GM20431 (cell line): Measurements from ENCODE around the gene CHEK1.

Experiments used
- in situ Hi-C: fragments of 300-500 bp; cut with MseI, MboI; formaldehyde crosslinking; loops from one replicate; pipeline ENCODE4 v1.15.0; 2020; ENCODE audit warnings: low sequenced_read_pairs; ENCODE audit not compliant: unreplicated experiment

CHEK1 gene

GRCh38 chr11:125624756-125625213, at the start of gene CHEK1:
TSS of gene CHEK1 (plus strand) at chr11:125625163. CDS start at chr11:125626769, 1,606 bp downstream.
- in situ Hi-C loops, result no loop called here

GRCh38 chr11:125577181-125577580, 47.8 kb upstream of the CHEK1 start:
- in situ Hi-C loops, result loop anchor here (25.0 kb wide), 1 partner anchor 310 kb away; the partner anchor contains the start of gene HYLS1

GRCh38 chr11:125578783-125579182, 46.2 kb upstream of the CHEK1 start:
- in situ Hi-C loops, result loop anchor here (25.0 kb wide), 1 partner anchor 309 kb away; the partner anchor contains the start of gene HYLS1

DNA sequence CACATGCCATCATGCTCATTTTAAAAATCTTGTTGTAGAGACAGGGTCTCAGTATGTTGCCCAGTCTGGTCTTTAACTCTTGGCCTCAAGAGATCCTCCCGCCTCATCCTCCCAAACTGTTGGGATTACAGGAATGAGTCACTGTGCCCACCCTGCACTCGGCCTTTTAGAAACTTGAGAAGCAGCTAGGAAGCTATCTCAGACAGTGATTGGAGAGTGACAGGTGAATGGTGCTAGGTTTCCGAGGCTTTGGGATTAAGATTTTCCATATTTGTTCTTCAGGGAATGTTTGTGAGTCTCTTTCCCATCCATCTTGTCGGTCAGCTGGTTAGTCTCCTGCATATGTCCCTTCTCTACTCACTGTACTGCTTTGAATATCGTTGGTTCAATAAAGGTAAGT, 45.2 kb upstream of the CHEK1 start:
- in situ Hi-C loops, result loop anchor here (25.0 kb wide), 1 partner anchor 307 kb away; the partner anchor contains the start of gene HYLS1

DNA sequence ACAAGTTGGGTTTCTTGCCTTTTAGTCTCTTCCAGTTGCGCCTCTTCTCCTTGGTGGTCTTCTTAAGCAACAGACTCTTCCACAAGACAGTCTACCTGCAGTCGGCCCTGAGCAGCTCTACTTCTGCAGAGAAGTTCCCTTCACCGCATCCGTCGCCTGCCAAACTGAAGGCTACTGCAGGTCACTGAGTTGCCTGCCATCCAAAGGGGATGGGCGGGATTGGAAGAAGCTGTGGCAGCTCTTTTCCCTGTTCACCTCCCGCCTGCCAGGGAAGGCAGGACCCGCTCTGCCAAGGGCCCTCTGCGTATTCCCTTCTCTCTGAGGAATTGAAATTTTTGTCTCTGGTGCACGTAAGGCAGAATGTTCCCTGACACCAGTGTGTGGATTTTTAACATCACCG, 41.5 kb upstream of the CHEK1 start:
- in situ Hi-C loops, result loop anchor here (25.0 kb wide), 1 partner anchor 304 kb away; the partner anchor contains the start of gene HYLS1

- in situ Hi-C loops, result loop anchor here (25.0 kb wide), 1 partner anchor 302 kb away; the partner anchor contains the start of gene HYLS1
Observed at GRCh38 chr11:125585487-125585886, 39.5 kb upstream of the CHEK1 start.

DNA sequence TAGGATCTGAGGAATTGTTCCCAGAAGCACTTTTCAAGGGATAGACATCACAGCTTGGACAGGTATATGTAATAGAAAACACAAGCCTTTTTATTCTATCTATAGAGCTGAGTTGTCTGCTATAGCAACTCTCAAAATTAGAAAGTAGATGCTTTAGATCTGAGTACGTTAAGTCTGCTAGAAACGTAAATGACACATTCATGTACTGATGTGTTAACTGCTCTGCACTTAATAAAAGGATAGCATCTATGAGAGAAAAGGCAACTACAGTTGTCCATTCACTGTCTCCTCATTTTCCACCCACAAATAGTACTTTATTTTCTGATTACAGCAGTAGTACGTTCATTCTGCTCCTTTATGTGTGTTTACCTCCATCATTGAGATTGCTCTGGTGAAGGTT, 38.3 kb upstream of the CHEK1 start:
- in situ Hi-C loops, result loop anchor here (25.0 kb wide), 1 partner anchor 301 kb away; the partner anchor contains the start of gene HYLS1

DNA sequence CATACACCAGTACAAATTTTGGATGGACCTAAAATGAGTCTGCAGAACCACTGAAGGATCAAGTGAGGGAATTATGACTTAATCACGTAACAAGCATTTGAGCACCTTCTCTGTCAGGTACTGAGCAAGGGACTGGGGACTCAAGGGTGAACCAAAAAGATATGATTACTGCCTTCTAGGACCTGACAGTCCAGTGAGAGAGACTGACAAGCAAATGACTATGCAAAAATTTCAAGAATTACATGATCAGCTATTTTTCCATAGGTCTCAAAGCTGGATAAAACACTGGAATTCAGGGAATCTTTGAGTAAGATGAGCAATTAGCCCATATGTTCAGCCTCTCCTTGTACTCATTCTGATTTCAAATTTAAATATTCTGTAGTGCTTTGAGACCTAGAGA, 37.5 kb upstream of the CHEK1 start:
- in situ Hi-C loops, result loop anchor here (25.0 kb wide), 1 partner anchor 300 kb away; the partner anchor contains the start of gene HYLS1

GRCh38 chr11:125588505-125588904, 36.5 kb upstream of the CHEK1 start:
- in situ Hi-C loops, result loop anchor here (25.0 kb wide), 1 partner anchor 299 kb away; the partner anchor contains the start of gene HYLS1

- in situ Hi-C loops, result loop anchor here (25.0 kb wide), 1 partner anchor 296 kb away; the partner anchor contains the start of gene HYLS1
Observed at GRCh38 chr11:125591649-125592304, 33.2 kb upstream of the CHEK1 start.

DNA sequence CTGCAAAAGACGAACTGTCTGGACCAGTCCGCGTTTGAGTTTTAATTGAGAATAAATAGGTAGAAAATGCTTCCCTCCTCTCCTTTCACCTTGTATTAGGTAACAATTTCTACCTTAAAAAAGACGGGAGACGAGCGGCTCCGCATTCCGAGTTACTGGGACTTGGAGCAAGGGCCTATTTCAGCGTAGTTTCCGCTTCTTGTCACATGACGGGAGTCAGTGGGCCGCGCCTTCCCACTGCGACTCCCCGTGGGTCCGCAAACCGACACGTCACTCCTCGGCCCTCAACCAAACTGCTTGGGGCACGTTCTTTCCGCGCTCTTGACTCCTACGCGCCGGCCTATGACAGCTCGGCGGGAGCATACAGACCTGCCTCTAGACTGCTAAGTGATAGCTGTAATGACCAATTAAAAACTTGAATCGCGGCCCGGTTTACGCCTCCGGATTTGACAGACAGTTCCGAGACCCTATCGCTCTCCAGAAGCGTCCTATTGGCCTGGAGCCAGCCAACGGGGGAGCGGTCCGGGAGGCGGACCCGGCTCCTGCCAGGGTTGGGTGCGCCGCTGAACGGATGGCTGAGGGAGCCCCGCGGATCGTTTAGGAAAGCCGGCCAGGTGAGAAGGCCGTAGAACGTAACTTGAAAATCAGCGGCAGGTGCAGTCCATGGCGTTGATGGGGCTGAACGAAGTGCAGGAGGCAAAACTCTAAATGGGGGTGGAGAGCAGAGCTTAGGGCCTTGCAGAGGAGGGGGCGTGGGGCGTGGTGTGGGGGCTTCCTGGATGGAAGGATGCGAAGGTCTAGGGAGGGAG, 32.5 kb upstream of the CHEK1 start, which contains the start of gene STT3A:
TSS of gene STT3A (plus strand) at position 548 of the 809 bp plus-strand sequence. CDS start 3,064 bp downstream, outside the sequence.
- in situ Hi-C loops, result loop anchor here (25.0 kb wide), 1 partner anchor 295 kb away; the partner anchor contains the start of gene HYLS1

GRCh38 chr11:125593114-125593820, 31.7 kb upstream of the CHEK1 start:
- in situ Hi-C loops, result loop anchor here (25.0 kb wide), 1 partner anchor 294 kb away; the partner anchor contains the start of gene HYLS1

- in situ Hi-C loops, result loop anchor here (25.0 kb wide), 1 partner anchor 292 kb away; the partner anchor contains the start of gene HYLS1
Observed at GRCh38 chr11:125594958-125595357, 30.0 kb upstream of the CHEK1 start.

DNA sequence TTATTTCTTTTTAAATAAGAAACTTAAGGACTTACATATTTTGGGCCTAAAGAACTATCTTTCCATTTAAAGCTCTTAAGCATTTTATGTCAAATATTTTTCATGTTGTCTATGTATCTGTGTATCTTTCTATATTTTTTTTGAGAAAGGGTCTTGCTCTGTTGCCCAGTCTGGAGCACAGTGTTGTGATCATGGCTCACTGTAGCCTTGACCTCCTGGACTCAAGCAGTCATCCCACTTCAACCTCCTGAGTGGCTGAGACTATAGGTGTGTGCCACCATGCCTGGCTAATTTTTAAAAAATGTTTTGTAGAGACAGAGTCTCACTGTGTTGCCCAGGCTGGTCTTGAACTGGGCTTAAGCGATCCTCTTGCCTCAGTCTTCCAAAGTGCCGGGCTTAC, 24.3 kb upstream of the CHEK1 start:
- in situ Hi-C loops, result no loop called here

GRCh38 chr11:125603207-125603606, 21.8 kb upstream of the CHEK1 start:
- in situ Hi-C loops, result no loop called here

- in situ Hi-C loops, result no loop called here
Observed at GRCh38 chr11:125605417-125605816, 19.5 kb upstream of the CHEK1 start.

- in situ Hi-C loops, result no loop called here
Observed at GRCh38 chr11:125609545-125609944, 15.4 kb upstream of the CHEK1 start.

DNA sequence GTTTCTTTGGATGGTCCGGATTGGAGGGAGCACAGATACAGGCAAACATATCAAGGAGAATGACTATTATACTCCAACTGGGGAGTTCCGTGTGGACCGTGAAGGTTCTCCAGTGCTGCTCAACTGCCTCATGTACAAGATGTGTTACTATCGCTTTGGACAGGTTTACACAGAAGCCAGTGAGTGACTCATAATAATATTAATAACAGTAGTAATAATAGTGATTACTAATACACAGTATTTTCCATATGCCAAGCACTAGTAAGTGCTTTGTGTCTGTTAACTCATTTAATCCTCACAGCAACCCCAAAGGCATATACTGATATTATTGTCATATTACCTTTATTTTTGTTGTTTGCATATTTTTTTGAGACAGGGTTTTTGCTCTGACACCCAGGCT, 6.6 kb upstream of the CHEK1 start:
- in situ Hi-C loops, result no loop called here

DNA sequence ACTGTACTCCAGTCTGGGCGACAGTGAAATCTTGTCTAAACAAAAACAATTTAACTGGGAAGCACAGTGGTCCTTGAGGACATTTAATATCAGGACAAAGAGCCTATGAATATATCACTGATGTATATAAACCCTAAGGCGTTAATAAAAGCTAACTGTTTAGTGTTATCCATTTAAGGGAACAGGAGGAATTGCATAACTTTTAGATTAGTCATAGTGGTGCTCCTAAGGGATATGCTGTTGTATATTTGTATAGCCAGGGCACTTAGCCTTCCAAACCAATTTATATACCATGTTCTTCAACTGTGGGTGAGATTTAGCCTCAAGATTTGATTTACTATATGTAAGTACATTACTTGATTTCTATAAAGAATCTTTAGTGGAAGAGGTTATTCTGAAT, 3.0 kb upstream of the CHEK1 start:
- in situ Hi-C loops, result no loop called here

DNA sequence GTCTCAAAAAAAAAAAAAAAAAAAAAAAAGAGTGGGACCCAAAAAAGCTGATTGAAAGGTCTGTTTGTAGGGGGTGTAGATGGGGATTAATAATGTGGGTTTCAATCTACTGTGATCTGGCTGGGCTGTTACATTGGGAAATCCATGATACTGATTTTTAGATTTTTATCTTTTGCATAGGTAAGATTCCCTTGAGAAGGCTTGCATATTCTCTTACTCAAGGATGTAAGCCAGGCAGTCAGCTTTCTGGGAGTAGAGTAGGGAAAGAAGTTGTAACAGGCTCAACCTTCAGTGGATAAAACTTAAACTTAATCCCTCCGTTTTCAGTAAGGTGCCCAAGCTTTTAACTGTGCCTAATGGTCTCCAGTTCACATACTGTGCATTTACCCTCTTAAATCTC, 1.9 kb upstream of the CHEK1 start:
- in situ Hi-C loops, result no loop called here
